Measurements from ENCODE around the gene SNAI3. TPM values are rescaled to one million over a fixed set of nuclear protein-coding genes. Genes with fewer than 3 reads are reported as not detected.

Gene SNAI3
- total and polyA plus RNA-seq, 2 of the 8 experiments (the other 6 are each of a cell fraction or from before 2014, with no cell fraction given) = 8.5 to 13.3 TPM

DNA sequence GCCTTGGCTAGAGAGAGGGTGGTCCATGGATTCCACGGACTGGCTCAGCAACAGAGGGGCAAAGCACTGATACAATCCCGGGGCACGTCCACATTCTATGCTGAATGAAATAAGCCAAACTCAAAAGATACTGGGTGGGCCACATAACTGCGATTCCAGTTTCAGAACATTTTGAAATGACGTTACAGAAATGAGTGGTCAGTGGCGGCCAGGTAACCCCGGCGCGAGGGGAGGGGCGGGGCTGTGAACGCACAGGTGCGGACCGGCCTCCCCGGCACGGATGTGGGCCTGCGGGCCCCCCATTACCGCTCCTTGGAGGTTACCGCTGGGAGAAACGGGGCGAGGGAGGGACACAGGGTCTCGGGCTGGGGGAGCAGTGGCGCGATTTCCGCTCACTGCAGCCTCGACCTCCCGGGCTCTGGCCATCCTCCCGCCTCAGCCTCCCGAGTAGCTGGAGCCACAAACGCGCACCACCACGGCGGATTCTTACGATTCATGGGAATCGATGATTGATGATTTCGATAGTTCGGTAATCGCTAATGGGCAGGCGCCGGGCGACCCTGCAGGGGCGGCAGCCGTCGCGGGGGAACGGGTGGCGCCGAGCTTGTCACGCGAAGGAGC lies 24.0 kb downstream of the SNAI3 start (continued):
- TF ChIP-seq, protein P1, sequence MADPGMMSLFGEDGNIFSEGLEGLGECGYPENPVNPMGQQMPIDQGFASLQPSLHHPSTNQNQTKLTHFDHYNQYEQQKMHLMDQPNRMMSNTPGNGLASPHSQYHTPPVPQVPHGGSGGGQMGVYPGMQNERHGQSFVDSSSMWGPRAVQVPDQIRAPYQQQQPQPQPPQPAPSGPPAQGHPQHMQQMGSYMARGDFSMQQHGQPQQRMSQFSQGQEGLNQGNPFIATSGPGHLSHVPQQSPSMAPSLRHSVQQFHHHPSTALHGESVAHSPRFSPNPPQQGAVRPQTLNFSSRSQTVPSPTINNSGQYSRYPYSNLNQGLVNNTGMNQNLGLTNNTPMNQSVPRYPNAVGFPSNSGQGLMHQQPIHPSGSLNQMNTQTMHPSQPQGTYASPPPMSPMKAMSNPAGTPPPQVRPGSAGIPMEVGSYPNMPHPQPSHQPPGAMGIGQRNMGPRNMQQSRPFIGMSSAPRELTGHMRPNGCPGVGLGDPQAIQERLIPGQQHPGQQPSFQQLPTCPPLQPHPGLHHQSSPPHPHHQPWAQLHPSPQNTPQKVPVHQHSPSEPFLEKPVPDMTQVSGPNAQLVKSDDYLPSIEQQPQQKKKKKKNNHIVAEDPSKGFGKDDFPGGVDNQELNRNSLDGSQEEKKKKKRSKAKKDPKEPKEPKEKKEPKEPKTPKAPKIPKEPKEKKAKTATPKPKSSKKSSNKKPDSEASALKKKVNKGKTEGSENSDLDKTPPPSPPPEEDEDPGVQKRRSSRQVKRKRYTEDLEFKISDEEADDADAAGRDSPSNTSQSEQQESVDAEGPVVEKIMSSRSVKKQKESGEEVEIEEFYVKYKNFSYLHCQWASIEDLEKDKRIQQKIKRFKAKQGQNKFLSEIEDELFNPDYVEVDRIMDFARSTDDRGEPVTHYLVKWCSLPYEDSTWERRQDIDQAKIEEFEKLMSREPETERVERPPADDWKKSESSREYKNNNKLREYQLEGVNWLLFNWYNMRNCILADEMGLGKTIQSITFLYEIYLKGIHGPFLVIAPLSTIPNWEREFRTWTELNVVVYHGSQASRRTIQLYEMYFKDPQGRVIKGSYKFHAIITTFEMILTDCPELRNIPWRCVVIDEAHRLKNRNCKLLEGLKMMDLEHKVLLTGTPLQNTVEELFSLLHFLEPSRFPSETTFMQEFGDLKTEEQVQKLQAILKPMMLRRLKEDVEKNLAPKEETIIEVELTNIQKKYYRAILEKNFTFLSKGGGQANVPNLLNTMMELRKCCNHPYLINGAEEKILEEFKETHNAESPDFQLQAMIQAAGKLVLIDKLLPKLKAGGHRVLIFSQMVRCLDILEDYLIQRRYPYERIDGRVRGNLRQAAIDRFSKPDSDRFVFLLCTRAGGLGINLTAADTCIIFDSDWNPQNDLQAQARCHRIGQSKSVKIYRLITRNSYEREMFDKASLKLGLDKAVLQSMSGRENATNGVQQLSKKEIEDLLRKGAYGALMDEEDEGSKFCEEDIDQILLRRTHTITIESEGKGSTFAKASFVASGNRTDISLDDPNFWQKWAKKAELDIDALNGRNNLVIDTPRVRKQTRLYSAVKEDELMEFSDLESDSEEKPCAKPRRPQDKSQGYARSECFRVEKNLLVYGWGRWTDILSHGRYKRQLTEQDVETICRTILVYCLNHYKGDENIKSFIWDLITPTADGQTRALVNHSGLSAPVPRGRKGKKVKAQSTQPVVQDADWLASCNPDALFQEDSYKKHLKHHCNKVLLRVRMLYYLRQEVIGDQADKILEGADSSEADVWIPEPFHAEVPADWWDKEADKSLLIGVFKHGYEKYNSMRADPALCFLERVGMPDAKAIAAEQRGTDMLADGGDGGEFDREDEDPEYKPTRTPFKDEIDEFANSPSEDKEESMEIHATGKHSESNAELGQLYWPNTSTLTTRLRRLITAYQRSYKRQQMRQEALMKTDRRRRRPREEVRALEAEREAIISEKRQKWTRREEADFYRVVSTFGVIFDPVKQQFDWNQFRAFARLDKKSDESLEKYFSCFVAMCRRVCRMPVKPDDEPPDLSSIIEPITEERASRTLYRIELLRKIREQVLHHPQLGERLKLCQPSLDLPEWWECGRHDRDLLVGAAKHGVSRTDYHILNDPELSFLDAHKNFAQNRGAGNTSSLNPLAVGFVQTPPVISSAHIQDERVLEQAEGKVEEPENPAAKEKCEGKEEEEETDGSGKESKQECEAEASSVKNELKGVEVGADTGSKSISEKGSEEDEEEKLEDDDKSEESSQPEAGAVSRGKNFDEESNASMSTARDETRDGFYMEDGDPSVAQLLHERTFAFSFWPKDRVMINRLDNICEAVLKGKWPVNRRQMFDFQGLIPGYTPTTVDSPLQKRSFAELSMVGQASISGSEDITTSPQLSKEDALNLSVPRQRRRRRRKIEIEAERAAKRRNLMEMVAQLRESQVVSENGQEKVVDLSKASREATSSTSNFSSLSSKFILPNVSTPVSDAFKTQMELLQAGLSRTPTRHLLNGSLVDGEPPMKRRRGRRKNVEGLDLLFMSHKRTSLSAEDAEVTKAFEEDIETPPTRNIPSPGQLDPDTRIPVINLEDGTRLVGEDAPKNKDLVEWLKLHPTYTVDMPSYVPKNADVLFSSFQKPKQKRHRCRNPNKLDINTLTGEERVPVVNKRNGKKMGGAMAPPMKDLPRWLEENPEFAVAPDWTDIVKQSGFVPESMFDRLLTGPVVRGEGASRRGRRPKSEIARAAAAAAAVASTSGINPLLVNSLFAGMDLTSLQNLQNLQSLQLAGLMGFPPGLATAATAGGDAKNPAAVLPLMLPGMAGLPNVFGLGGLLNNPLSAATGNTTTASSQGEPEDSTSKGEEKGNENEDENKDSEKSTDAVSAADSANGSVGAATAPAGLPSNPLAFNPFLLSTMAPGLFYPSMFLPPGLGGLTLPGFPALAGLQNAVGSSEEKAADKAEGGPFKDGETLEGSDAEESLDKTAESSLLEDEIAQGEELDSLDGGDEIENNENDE (IDR thresholded peaks at IDR 0.05; ENCODE audit: insufficient replicate concordance, low read length) = no peak
- TF ChIP-seq BACH1 (IDR thresholded peaks at IDR 0.05; ENCODE audit: low read length) (peak; percentile 27; the same call in 1 of the 2 replicates), POLR2A (IDR thresholded peaks at IDR 0.05; ENCODE audit: control extremely low read depth in 1 of 2, low read depth in 2 of 2, low read length in 2 of 2) (no peak), TBP (IDR thresholded peaks at IDR 0.05; ENCODE audit: low read depth, low read length) (no peak), CBX8 (IDR thresholded peaks at IDR 0.05; ENCODE audit: borderline replicate concordance, low read depth, low read length) (no peak), KDM1A (IDR thresholded peaks at IDR 0.05; ENCODE audit: borderline replicate concordance, low read length) (peak; percentile 89; the same call in 1 of the 2 replicates), CREB1 (IDR thresholded peaks at IDR 0.05) (no peak), CHD2 (IDR thresholded peaks at IDR 0.05; ENCODE audit: low read length) (no peak)

Data from H1 (cell line).